PC-3 (cell line): ENCODE measurements around the gene TPK1.

Experiments used
- EZH2 ChIP-seq: fragments of 300-600 bp; sonication (generic); IDR thresholded peaks from one replicate; pipeline ENCODE4 v1.6.1; 2017; ENCODE audit warnings: antibody characterized with exemption, mild to moderate bottlenecking, low read length; ENCODE audit not compliant: unreplicated experiment
- EZH2phosphoT487 ChIP-seq: fragments of 300-600 bp; sonication (generic); IDR thresholded peaks from 2 replicates; pipeline ENCODE4 v1.6.1; 2018; ENCODE audit warnings: mild to moderate bottlenecking, antibody characterized with exemption, low read length, borderline replicate concordance
- TF ChIP-seq, protein P1 (sequence below): fragments of 300-600 bp; sonication (generic); conservative IDR thresholded peaks from 2 replicates; pipeline ENCODE4 v1.5.1; 2017; ENCODE audit warnings: antibody characterized with exemption, low read depth, mild to moderate bottlenecking, low read length

- TF ChIP-seq, protein P1, sequence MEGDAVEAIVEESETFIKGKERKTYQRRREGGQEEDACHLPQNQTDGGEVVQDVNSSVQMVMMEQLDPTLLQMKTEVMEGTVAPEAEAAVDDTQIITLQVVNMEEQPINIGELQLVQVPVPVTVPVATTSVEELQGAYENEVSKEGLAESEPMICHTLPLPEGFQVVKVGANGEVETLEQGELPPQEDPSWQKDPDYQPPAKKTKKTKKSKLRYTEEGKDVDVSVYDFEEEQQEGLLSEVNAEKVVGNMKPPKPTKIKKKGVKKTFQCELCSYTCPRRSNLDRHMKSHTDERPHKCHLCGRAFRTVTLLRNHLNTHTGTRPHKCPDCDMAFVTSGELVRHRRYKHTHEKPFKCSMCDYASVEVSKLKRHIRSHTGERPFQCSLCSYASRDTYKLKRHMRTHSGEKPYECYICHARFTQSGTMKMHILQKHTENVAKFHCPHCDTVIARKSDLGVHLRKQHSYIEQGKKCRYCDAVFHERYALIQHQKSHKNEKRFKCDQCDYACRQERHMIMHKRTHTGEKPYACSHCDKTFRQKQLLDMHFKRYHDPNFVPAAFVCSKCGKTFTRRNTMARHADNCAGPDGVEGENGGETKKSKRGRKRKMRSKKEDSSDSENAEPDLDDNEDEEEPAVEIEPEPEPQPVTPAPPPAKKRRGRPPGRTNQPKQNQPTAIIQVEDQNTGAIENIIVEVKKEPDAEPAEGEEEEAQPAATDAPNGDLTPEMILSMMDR, result no peak
- no peak for TF ChIP-seq EZH2
- TF ChIP-seq EZH2phosphoT487, result no peak
These were observed 238.9 kb downstream of the TPK1 start for GRCh38 chr7:144596953-144597352.
